ENCODE data around the gene PARVB.

PARVB gene

GRCh38 chr22:44184006-44184405 is 159.9 kb downstream of the PARVB start:
- no peak for DNase-seq (ENCODE audit: low spot score)

- DNase-seq (ENCODE audit: low spot score): no peak
Observed at GRCh38 chr22:44185237-44186120, 161.4 kb downstream of the PARVB start.

GRCh38 chr22:44186121-44186510 is 162.0 kb downstream of the PARVB start:
- no peak for DNase-seq (ENCODE audit: low spot score)

GRCh38 chr22:44186737-44187136 is 162.6 kb downstream of the PARVB start:
- no peak for DNase-seq (ENCODE audit: low spot score)

- DNase-seq (ENCODE audit: low spot score): no peak
Observed at GRCh38 chr22:44187652-44188230, 163.6 kb downstream of the PARVB start.

- no peak for DNase-seq (ENCODE audit: low spot score)
Observed at GRCh38 chr22:44188316-44188715, 164.2 kb downstream of the PARVB start.

GRCh38 chr22:44188986-44189630 is 165.0 kb downstream of the PARVB start:
- no peak for DNase-seq (ENCODE audit: low spot score)

GRCh38 chr22:44190381-44190976 is 166.4 kb downstream of the PARVB start:
- no peak for DNase-seq (ENCODE audit: low spot score)

GRCh38 chr22:44191036-44191454 is 166.9 kb downstream of the PARVB start:
- no peak for DNase-seq (ENCODE audit: low spot score)

- DNase-seq (ENCODE audit: low spot score): no peak
Observed at GRCh38 chr22:44192098-44192815, 168.2 kb downstream of the PARVB start.

GRCh38 chr22:44192816-44193534 is 168.9 kb downstream of the PARVB start:
- DNase-seq (ENCODE audit: low spot score): no peak

GRCh38 chr22:44193535-44193891 is 169.4 kb downstream of the PARVB start:
- no peak for DNase-seq (ENCODE audit: low spot score)

- no peak for DNase-seq (ENCODE audit: low spot score)
Observed at GRCh38 chr22:44194569-44194968, 170.5 kb downstream of the PARVB start.

GRCh38 chr22:44195189-44195871 is 171.2 kb downstream of the PARVB start:
- no peak for DNase-seq (ENCODE audit: low spot score)

GRCh38 chr22:44196241-44196640 is 172.1 kb downstream of the PARVB start:
- no peak for DNase-seq (ENCODE audit: low spot score)

GRCh38 chr22:44196731-44197131 is 172.6 kb downstream of the PARVB start:
- no peak for DNase-seq (ENCODE audit: low spot score)

GRCh38 chr22:44197271-44197670 is 173.2 kb downstream of the PARVB start:
- no peak for DNase-seq (ENCODE audit: low spot score)

- DNase-seq (ENCODE audit: low spot score): no peak
Observed at GRCh38 chr22:44199164-44199563, 175.1 kb downstream of the PARVB start.

GRCh38 chr22:44199866-44200265 is 175.8 kb downstream of the PARVB start:
- no peak for DNase-seq (ENCODE audit: low spot score)

GRCh38 chr22:44200451-44200850 is 176.3 kb downstream of the PARVB start:
- no peak for DNase-seq (ENCODE audit: low spot score)
